Ectodermal cell (in vitro differentiated cells): ENCODE data around the gene AZI2.

Experiments
- H3K27ac ChIP-seq: 2 replicates; pipeline ENCODE4 v1.7.0; 2013; ENCODE audit warnings: mild to moderate bottlenecking, low read depth, low read length; ENCODE audit not compliant: insufficient read depth, poor library complexity, severe bottlenecking
- H3K27me3 ChIP-seq: 2 replicates; pipeline ENCODE4 v1.7.0; 2013; ENCODE audit warnings: mild to moderate bottlenecking, low read length; ENCODE audit not compliant: insufficient read depth, control insufficient read depth, poor library complexity, severe bottlenecking
- H3K36me3 ChIP-seq: one replicate; pipeline ENCODE4 v1.7.0; 2013; ENCODE audit warnings: low read length; ENCODE audit not compliant: control insufficient read depth, insufficient read depth
- H3K4me1 ChIP-seq: one replicate; pipeline ENCODE4 v1.7.0; 2013; ENCODE audit warnings: low read length; ENCODE audit not compliant: control insufficient read depth, insufficient read depth
- H3K4me3 ChIP-seq: 2 replicates; pipeline ENCODE4 v1.7.0; 2013; ENCODE audit warnings: low read depth, low read length, control low read depth; ENCODE audit not compliant: insufficient read depth
- H3K9me3 ChIP-seq: 2 replicates; pipeline ENCODE4 v1.7.0; 2013; ENCODE audit warnings: mild to moderate bottlenecking, low read length, moderate library complexity; ENCODE audit not compliant: control insufficient read depth
- WGBS, 2 experiments: methylation state at CpG; one replicate each; pipeline ENCODE4 v1.1.7; 2013; ENCODE audit warnings: missing lambda C conversion rate in 2 of 2; 5-methylcytosine and 5-hydroxymethylcytosine counted together

The AZI2 gene

DNA sequence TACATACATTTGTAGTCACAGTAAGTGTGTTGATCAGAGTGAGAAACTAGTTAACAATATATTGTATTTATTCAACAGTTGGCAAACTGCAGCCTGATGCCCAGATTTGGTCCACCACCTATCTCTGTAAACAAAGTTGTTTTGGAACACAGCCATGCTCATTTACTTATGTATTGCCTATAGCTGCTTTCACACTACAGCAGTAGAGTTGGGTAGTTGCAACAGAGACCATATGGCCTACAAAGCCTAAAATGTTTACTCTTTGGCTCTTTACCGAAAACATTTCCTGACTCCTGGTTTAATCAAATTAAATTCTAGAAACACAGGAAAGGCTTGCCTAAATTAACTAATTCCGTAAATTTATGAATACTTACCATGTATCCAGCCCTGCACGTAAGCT is 67.8 kb downstream of the AZI2 start:
- H3K4me1 ChIP-seq: no peaks in the 10 kb centered on the region
- H3K27me3 ChIP-seq: no peaks in the 10 kb centered on the region
- H3K36me3 ChIP-seq: no peaks in the 10 kb centered on the region
- H3K4me3 ChIP-seq: no peak overlapping the region
- no peak overlapping the region for H3K27ac ChIP-seq
- 94 to 100% methylated on average over 3 of the region's 3 CpGs for WGBS, 2 experiments
- no peaks in the 10 kb centered on the region for H3K9me3 ChIP-seq

DNA sequence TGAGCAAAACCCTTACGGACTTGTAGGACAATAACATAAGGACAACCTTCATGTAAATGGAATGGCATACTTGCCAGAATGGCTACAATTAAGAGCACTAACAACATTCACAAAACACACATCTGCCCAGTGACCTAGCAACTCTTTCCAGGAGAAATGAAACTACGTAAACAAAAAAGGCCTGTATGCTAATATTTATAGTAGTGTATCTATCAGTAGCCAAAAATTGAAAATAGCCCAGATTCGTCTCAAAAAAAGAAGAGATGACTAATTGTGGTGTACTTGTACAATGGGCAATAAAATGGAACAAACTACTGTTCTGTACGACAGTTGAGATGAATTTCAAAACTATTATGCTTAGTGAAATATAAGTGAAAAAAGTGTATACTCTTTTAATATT is 68.9 kb downstream of the AZI2 start:
- H3K27ac ChIP-seq: no peak overlapping the region
- H3K36me3 ChIP-seq: no peaks in the 10 kb centered on the region
- no peaks in the 10 kb centered on the region for H3K9me3 ChIP-seq
- WGBS, 2 experiments: 72 to 100% methylated on average over 2 to 3 of the region's 4 CpGs
- no peaks in the 10 kb centered on the region for H3K27me3 ChIP-seq
- H3K4me1 ChIP-seq: no peaks in the 10 kb centered on the region
- no peak overlapping the region for H3K4me3 ChIP-seq

DNA sequence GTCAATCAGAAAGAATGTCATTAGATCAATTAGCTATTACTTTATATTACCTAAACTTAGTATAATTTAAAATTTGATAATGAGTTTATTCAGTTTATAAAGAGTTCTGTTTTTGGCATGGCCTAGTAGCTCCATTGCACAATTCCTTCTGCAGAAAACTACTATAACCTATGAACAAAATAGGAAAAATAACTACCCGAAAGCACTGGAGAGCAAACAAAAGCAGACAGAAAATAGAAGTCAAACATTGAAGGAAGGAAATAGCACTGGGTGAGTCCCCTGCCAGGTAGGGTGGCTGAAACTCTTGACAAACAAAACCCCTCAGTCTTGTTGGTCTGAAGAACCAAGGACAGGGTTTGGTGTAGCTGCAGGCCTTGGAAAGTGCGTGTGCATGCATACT is 69.7 kb downstream of the AZI2 start:
- Histone ChIP-seq H3K27ac (no peak overlapping the region), H3K4me1 (no peaks in the 10 kb centered on the region), H3K27me3 (no peaks in the 10 kb centered on the region), H3K36me3 (no peaks in the 10 kb centered on the region), H3K9me3 (no peaks in the 10 kb centered on the region), H3K4me3 (no peak overlapping the region)
- WGBS, 2 experiments: 94 to 96% methylated on average over 2 of the region's 2 CpGs

GRCh38 chr3:28273837-28274236 is 74.8 kb downstream of the AZI2 start:
- no peak overlapping the region for H3K4me3 ChIP-seq
- H3K36me3 ChIP-seq: no peaks in the 10 kb centered on the region
- no peaks in the 10 kb centered on the region for H3K27me3 ChIP-seq
- H3K4me1 ChIP-seq: no peaks in the 10 kb centered on the region
- no peaks in the 10 kb centered on the region for H3K9me3 ChIP-seq
- H3K27ac ChIP-seq: no peak overlapping the region
